C4-2B (cell line): ENCODE data around the gene DGKB.

Source experiments
- ZFX ChIP-seq: fragments of 450-650 bp; IDR thresholded peaks from 2 replicates; pipeline ENCODE4 v1.6.1; 2017
- TF ChIP-seq, protein P1 (sequence below): fragments of 450-650 bp; conservative IDR thresholded peaks from 2 replicates; pipeline ENCODE4 v1.5.1; 2017; ENCODE audit warnings: mild to moderate bottlenecking

GRCh38 chr7:14380881-14381280 lies 521.7 kb downstream of the DGKB start:
- TF ChIP-seq, protein P1, sequence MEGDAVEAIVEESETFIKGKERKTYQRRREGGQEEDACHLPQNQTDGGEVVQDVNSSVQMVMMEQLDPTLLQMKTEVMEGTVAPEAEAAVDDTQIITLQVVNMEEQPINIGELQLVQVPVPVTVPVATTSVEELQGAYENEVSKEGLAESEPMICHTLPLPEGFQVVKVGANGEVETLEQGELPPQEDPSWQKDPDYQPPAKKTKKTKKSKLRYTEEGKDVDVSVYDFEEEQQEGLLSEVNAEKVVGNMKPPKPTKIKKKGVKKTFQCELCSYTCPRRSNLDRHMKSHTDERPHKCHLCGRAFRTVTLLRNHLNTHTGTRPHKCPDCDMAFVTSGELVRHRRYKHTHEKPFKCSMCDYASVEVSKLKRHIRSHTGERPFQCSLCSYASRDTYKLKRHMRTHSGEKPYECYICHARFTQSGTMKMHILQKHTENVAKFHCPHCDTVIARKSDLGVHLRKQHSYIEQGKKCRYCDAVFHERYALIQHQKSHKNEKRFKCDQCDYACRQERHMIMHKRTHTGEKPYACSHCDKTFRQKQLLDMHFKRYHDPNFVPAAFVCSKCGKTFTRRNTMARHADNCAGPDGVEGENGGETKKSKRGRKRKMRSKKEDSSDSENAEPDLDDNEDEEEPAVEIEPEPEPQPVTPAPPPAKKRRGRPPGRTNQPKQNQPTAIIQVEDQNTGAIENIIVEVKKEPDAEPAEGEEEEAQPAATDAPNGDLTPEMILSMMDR: no peak
- TF ChIP-seq ZFX: no peak
